T-helper 1 cell (primary cell): ENCODE data around the gene EXOC3L1.

ENCODE experiments used
- DNase-seq, 5 donors: peaks; one replicate each; pipeline ENCODE4 v3.0.0-alpha.2; 2012 to 2020

EXOC3L1 gene

DNA sequence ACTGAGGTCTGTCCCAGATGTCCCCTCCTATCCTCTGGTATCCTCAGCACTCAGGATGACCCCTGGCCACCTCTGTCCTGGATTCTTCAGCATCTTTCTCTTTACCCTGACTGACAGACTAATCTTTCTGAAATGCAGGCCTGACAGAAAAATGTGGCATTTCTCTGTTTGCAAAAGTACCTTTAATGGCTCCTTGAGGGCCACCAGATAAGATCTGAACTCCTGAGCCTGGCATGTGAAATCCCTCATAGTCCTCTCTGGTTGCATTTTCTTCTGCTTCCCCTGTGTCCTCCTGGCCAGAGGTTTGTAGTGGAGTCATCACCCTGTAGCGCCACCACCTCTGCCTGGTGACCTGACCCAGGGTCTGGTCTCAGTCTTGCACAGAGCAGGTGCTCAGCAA is 6.9 kb upstream of the EXOC3L1 start:
- no peak for DNase-seq

DNA sequence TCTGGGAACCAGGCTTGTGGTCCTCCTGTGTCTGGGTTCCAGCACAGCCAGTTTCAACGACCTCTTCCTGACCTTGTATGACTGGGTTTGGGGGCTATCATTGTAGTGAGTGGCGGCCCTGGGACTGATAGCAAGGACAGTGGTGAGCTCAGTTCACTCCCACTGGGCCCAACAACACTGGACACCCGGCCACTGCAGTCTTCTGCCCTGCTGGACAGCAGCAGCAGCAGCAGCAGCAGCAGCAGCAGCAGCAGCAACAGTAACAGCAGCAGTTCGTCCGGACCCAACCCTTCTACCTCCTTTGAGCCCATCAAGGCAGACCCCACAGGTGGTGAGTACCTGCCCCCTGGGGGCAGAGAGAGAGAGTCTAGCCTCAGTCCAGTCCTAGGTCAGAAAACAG is 5.7 kb upstream of the EXOC3L1 start:
- DNase-seq, result no peak

DNA sequence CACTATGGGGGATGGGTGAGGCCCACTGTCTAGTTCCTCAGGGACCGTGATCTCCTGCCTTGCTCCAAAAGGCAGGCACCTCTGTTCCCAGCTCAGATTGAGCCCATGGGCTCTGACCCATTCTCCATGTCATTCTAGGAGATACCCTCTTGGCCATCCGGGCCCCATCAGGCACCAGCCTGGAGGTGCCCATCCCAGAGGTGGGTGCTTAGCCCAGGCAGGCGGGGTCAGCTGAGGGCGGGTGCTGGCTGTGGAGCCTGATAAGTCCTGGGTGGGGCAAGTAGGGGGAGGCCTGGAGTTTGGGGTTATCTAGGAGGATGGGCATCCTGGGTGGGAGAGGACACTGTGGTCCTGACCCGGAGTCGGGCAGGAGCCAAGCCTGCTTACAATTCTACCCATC is 4.3 kb upstream of the EXOC3L1 start:
- DNase-seq, result no peak

DNA sequence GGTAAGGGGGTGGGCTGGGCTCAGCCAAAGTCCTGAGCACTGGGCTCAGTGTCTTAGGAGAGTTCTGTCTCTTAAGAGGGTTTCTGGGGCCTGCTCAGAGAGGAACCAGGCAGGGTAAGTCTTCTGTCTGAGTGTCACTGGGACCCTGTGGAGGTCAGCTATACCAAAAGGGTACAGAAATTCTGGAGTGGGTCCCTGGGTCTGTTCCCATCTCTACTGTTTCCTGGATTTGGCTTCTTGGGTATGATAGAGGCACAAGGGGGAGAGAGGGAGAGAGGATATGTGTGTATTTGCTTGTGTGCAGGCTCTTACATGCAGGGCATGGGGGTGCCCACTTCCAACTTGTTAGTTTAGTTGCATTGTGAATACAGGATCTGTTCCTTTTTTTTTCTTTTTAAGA is 3.6 kb upstream of the EXOC3L1 start:
- no peak for DNase-seq

DNA sequence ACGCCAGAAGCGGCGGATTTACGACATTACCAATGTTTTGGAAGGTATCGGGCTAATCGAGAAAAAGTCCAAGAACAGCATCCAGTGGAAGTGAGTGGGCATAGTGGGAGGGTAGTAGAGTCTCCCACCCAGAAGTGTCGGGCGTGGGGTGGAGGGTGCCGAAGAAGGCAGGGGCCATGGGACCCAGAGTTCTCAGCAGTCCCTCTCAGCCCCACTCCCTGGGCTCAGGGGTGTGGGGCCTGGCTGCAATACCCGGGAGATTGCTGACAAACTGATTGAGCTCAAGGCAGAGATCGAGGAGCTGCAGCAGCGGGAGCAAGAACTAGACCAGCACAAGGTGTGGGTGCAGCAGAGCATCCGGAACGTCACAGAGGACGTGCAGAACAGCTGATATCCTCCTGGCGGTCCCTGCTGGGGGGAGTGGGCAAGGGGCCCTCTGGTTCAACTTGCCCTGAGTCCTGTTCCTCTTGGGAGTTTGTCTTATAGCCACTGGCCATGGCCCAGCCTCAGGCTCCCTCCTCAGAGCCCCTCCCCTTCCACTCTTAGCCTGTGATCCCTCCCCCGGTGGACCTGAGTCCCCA is 2.9 kb upstream of the EXOC3L1 start:
- DNase-seq, result peak in 1 of 5 donors; percentile 41

DNA sequence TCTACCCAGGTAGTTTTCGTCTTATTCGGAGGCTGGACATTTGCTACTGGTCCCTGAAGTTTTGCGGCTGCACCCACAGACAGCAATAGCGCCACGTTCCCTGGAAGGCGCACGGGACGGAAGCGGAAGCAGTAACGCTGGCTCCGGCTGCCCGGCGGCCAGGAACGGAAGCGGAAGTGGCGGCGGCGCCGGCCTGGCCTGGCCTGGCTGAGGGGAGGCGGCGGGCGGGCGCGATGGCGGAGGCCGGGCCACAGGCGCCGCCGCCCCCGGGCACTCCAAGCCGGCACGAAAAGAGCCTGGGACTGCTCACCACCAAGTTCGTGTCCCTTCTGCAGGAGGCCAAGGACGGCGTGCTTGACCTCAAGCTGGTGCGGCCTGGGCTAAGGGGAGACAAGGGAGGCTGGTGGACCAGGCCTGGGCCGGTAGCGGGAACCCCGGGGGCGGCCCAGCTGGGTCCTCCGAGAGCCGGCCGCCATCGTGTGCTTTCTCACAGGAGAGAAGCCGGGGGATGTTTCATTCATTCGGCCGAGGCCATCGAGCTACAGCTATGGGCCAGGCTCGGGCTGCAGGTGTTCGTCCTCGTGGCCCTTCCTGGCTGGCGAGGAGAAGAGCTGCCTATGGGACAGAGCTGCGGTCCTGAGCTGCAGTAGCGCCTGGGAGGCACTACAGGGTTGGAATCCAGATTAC is 2.2 kb upstream of the EXOC3L1 start, which contains the start of gene E2F4:
Gene E2F4, plus strand, starts transcription at position 161 of the 687 bp plus-strand sequence. Its CDS starts 73 bp downstream, at position 234.
- DNase-seq, result peak; percentile 73 to 93 (median 77)

DNA sequence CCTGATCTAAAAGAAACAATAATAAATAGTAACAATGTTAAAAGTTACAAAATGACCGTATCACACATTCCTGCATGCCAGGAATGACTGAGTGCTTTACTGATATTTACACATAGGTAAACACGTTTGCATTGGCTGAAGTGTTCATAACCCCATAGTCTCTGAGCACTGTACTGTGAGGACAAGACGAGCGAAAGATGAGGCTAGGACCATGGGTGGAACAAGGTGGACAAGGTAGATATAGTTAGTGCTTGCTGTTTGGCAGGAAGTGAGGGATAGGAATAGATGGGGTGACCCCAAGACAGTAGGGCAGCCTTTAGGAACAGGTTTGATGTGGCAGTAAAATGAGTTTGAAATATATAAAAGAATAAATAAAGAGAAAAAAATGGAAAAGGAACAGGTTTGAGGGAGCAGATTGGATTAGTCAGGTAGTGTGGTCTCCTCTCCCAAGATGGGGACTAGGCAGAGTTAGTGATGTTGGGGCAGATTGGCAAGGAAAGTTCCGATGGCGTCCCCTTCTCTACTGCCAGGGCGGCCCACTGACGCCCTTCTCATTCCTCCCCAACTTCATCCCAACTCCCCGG is 1.6 kb upstream of the EXOC3L1 start:
- DNase-seq, result no peak

DNA sequence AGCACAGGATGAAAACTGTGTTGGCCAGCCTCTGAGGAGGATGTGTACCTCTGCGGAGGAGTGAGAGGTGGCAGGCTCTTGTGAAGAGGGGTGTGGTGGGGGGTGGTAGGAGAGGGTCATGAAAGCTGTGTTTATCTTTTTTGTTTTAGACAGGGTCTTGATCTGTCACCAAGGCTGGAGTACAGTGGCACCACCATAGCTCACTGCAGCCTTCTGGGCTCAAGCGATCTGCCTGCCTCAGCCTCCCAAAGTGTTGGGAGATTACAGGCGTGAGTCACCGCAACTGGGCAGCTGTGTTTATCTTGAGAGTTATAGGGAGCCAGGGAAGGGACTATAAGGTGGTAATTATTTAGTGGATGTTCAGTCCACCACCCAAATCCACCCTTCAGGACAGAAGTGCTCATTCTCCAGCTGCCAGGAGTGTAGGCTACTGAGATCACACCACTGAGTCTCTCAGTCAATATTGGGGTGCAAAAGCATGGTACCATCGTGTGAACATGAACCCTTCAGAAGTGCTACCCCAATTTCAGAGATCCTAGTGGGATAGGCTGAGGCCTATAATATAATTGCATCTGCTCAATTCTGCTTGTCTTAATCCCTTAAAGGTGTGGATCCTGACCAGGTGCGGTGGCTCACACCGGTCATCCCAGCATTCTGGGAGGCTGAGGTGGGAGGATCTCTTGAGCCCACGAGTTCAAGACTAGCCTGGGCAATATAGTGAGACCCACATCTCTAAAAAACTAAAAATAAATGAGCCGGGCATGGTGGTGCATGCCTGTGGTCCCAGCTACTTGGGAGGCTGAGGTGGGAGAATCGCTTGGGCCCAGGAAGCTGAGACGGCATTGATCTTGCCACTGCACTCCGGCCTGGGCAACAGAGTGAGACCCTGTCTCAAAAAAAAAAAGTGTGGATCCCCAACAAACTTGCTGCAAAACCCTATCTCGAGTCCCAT is 788 bp upstream of the EXOC3L1 start:
- DNase-seq, result no peak

DNA sequence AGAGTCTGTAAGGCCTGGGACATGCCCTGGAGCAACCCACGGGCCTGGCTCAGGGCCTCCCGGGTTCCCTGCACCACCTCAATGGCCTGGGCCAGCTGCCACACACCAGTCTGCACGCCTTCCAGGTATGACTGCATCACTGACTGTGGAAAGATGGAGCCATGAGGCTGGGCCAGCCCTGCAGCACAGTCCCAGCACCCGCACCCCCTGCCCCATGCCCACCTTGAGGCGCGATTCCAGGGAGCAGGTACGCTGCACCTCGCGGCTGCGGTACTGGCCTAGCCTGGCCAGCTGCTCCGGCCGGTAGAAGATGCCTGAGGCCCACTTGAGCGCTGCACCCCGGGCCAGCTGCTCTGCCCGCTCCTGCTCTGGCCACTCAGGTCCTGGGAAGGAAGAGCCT is 1.1 kb downstream of the EXOC3L1 start:
- no peak for DNase-seq

DNA sequence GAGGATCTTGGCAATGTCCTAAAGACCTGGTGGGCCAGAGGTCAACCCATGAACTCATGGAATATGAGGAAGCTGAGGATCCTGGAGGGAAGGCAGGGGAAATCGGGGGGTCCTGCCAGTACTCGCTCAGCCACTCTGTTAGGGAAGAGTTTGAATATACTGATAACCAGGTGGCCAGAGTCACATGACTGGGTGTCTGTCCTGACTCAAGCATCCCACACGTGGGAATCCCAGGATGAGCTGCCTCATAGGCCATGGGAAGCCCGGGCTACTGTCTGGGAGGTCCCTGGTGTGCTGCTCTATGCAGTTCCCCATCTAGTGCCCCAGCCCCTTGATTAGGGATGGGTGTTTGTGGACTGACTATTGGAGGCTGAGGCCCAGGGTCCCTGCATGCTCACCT is 1.6 kb downstream of the EXOC3L1 start:
- DNase-seq, result no peak

DNA sequence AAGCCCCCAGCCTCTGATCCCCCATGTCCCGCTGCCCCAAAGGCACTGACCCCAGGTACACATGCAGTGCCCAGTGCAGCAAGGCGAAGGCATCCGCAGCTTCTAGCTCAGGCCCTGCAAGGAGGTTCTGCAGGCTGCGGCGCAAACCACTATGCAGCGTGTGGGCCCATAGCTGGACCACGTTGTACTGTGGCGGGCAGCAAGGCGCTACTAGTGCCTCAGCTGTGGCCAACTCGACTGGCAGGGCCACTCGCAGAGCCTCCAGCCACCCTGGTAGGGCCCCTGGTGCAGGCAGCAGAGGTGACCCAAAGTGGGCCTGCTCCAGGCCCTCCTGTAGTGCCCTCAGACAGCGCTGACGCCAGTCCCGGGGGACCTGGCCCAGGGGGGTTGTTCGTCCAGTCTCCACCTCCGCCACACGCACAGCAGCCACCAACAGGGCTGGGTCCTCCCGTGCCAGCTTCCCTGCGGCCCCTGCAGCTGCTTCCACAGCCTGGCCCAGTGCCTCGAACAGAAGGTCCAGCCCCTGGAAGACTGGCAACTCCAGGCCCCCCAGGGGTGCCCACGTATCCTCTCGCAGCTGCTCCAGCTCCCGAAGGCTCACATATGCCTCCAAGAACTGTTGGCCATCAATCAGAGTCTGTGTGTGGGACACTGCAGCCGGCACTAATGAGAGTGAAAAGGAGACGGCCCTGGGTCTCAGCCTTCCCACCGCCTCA is 2.6 kb downstream of the EXOC3L1 start:
- DNase-seq, result no peak

DNA sequence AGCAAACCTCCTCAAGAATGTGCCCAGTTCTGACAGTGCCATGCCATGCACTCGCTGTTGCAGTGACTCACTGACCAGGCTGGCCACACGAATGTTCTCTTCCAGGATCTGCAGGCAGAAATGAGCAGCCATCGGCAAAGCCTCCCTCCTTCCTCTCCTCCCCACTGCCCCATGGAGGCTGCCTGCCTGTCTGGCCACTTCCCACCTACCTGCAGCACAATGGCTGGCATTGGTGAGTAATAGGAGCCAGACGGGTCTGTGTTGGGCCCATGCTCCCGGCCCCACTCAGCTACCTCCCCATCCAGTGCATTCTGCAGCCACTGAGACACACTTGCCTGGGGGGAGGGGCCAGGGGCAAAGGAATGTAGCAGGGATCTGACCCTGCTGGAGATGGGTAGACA is 3.4 kb downstream of the EXOC3L1 start:
- no peak for DNase-seq

DNA sequence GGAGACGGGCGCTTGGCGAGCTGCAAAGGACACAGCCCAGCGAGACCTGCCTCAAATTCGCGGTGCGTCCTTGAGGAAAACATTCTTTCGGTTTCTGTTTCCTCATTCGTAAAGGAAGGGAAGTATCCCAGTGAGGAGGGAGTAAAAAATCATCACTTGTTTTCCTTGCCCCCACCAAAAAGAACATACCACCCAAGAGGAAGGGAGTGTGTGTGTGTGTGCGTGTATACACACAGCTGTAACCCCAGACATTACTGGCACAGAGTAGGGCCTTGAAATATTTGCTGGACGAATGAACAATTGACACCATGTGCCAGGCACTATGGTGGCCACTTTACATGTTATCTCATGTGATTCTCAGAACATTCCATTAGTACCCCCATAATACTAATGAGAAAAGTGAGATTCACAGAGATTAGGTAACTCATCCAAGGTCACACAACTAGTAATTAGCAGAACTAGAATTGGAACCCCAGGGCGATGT is 4.2 kb downstream of the EXOC3L1 start:
- DNase-seq, result no peak

DNA sequence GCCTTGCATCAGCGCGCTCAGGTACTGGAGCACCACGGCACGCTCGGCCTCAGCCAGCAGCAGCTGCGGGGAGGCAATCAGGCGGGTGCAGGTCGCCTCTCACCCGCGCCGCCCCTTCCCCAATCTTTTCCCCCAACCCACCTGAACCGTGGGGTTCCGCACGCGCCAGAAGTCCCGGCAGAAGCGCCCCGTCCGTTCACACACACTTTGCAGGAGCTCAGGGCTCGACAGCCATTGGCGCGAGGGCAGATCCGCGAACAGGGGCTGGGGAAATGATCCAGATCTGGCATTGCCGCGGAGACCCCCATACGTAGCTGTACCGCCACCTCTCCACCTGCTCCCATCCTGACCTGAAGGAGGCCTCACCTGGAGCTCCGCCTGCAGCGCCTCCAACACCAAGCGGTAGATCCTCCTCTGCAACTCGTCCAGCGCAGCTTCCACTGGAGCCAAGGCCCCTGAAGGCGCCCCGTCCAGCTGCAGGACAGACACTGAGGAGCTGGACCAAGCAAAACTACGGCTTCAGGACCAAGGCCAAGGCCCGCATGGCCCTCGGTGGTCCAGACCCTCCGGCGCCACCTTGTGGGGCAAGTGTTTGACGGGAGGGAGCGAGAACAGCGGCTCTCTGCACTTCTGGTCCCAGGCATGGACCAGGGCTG is 4.8 kb downstream of the EXOC3L1 start:
- DNase-seq, result peak; percentile 65 to 82 (median 76)

DNA sequence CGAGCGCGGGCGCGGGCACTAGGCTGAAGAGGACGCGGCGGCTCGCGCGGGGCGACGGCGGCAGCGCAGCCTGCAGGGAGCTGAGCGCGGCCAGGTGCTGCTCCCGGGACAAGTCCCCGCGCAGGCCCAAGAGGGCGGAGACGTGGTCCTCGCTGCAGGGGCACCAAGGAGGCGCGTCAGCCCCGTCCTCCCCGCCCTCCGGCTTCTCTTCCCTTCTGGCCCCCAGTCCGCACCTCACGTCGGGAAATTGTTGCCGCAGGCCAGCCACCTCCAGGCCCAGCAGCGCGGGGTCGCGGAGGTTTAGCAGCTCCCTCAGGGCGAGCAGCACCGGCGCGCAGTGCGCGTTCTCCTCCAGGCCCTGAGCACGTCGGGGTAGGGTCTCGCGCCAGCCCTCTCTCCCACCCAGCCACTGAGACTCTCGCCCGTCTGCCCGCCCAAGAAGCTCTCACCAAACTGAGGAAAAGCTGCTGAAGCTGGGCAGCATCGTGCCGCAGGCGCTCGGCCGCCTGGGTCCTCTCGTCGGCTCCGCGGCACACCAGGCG is 5.4 kb downstream of the EXOC3L1 start:
- peak in 1 of 5 donors; percentile 36 for DNase-seq

DNA sequence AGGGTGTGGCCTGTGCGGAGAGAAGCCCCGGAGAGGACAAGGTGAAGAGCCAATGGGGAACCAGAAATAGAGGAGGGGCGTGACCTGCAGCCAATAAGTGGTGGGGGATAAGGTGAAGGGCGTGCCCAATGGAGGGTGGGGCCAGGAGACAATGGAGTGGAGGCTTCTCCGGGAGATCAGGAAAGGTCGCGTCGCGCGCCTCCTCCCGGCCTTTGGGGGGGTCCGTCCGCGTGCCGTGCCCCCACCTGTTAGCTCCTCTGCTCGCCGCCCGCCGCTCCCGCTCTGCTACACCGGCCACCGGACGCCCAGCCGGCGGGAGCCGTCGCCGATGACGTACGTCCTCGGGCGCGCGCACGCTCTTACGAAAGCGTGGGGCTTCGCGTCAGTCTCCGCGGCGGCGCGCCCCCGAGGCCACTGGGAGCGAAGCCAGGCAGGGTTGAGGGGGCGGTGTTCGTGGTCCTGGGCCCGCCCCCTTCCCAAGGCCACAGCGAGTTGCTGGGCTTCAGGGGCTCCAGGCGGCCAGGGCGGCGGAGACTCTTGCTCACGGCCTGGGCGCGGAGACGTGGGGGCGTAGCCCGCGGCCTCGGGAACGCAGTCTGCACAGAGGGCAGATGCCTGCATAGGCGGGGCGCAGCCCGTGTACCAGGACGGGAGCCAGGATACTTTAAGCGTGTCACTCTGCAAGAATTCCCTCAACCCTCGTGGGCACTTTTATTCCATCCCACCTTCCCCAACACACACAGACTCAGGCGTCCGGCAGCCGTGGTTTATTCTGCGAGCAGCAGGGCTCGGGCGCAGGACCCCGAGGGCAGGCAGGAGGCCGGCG is 6.1 kb downstream of the EXOC3L1 start, which contains the start of gene MATCAP1:
Gene MATCAP1, minus strand, starts transcription at position 337 of the 826 bp plus-strand sequence. CDS start 3,353 bp downstream, outside the sequence.
- peak; percentile 86 to 98 (median 92) for DNase-seq

DNA sequence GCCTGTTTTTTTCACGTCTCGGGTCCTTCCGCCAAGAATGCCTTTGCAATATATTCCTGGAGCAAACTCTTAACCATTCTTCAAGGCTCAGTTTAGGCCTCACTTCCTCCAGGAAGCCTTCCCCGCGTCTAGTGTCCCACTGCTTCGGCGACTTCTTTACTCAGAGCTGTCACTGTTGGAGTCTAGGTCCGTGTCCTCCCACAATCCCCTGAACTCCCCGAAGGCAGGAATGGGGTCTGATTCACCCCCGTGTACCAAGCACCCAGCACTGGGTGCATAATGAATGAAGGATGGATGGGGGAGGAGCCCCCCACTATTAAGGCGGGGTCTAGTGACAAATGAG is 6.7 kb downstream of the EXOC3L1 start:
- no peak for DNase-seq

DNA sequence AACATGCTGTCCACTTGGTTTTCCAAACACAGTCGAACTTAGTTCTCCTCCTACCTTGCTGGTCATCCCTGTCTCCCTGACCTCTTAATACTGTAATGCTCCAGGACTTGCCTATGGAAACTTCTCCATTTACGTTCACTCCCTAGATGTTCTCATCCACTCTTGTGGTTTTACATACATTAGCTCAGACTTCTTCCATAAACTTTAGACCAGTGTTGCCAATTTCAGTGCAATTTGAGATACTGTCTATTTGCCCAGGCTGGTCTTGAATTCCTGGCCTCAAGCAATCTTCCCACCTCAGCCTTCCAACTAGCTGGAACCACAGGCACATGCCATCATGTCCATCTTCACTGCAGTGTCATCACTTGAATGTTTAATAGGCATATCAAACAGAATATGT is 7.6 kb downstream of the EXOC3L1 start:
- no peak for DNase-seq

DNA sequence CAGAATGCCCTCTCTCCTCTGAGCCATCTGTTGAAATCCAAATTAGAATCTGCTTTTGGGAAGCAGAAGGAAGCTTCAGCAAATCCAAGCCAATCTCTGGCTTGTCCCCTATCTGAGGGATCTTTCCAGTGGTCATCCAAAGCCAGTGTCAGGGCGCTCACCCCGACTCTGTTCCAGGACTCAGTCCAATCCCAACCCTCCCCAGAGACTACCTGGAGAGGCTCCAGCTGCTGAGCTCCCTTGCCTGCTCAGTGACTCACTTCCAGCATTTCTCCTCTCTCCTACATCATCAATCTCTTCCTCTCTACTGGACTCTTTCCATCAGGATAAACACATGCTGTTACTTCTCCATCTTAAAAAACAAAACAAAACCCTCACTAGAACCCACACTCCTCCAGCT is 8.6 kb downstream of the EXOC3L1 start:
- no peak for DNase-seq

DNA sequence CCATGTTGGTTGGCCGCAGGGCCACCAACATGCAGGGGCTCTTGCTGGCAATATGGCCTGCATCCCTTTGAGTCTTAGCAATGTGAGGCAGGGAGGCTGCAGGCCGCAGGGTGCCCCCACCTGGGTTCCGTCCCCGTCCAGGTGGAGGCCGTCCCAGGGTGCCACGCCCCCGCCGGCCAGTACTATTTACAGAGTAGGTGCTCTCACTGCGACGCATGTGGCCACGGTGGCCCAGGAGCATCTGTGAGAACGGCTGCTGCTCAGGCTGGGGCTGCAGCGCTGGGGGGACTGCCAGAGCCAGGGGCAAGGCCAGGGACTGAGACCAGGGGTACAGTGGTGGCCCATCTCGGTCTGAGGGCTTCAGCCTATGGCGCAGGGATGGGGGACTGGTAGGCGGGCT is 9.8 kb downstream of the EXOC3L1 start:
- DNase-seq, result no peak
